Panc1 (cell line): ENCODE measurements around the gene HGFAC. TPM values are rescaled to one million over a fixed set of nuclear protein-coding genes. Genes with fewer than 3 reads are reported as not detected.

Experiments
- ATAC-seq: fragments of 200-7000 bp; cut with Tn5 transposase; 2 replicates; pipeline ENCODE4 v1.9.1; 2020; ENCODE audit warnings: mild to moderate bottlenecking, moderate library complexity
- BruUV-seq: library from RNA; stranded (reverse); fragments of 400-500 nt; replicated peaks from 2 replicates; lab custom pipeline; 2021; lab: Mats Ljungman, UMichigan
- CTCF ChIA-PET: fragments of 300-600 bp; sonication (Branson Sonifier 250); formaldehyde crosslinking; loops from one replicate; lab custom pipeline; 2022; ENCODE audit warnings: antibody characterized with exemption; lab: Charles Lee
- POLR2A ChIA-PET: fragments of 300-600 bp; sonication (Branson Sonifier 250); formaldehyde crosslinking; loops from one replicate; lab custom pipeline; 2022; ENCODE audit warnings: antibody characterized with exemption; lab: Charles Lee
- DNase-seq: peaks from one replicate; pipeline ENCODE4 v3.0.0-alpha.2; 2010; ENCODE audit warnings: low read depth, low spot score
- H3K27ac ChIP-seq: 2 replicates; pipeline ENCODE4 v1.5.1; 2011; ENCODE audit warnings: mild to moderate bottlenecking, low read length, inconsistent platforms
- H3K27me3 ChIP-seq: fragments of 200-500 bp; sonication (Bioruptor generic); 2 replicates; pipeline ENCODE4 v1.6.0; 2014; ENCODE audit warnings: low read length, inconsistent platforms; ENCODE audit not compliant: control insufficient read depth, insufficient read depth
- H3K36me3 ChIP-seq: fragments of 200-500 bp; sonication (Bioruptor generic); 2 replicates; pipeline ENCODE4 v1.5.1; 2014; ENCODE audit warnings: inconsistent platforms, mild to moderate bottlenecking, low read length, moderate library complexity; ENCODE audit not compliant: control insufficient read depth, insufficient read depth
- H3K4me1 ChIP-seq: 2 replicates; pipeline ENCODE4 v1.5.1; 2011; ENCODE audit warnings: inconsistent platforms, mild to moderate bottlenecking, low read length, moderate library complexity; ENCODE audit not compliant: control insufficient read depth, insufficient read depth
- H3K4me3 ChIP-seq, 2 experiments: 2 replicates each; pipeline ENCODE4 v1.5.1; 2011 to 2012; ENCODE audit warnings: low read depth in 2 of 2, low read length in 2 of 2, mild to moderate bottlenecking in 2 of 2, inconsistent platforms in 1 of 2, moderate library complexity in 1 of 2
- H3K9me3 ChIP-seq: fragments of 200-500 bp; sonication (Bioruptor generic); 2 replicates; pipeline ENCODE4 v1.5.1; 2014; ENCODE audit warnings: low read depth, mild to moderate bottlenecking, inconsistent platforms, low read length, moderate library complexity; ENCODE audit not compliant: control insufficient read depth, insufficient read depth
- POLR2AphosphoS5 ChIP-seq: IDR thresholded peaks from 2 replicates; pipeline ENCODE4 v1.6.1; 2012; ENCODE audit warnings: mild to moderate bottlenecking, low read depth, low read length, moderate library complexity
- REST ChIP-seq, 2 experiments: IDR thresholded peaks; 2 replicates each; pipeline ENCODE4 v1.6.1; 2011 to 2012; ENCODE audit warnings: low read depth in 2 of 2, control low read depth in 1 of 2, low read length in 1 of 2, mild to moderate bottlenecking in 1 of 2, moderate library complexity in 1 of 2; ENCODE audit not compliant: insufficient read depth in 1 of 2
- SIN3A ChIP-seq: IDR thresholded peaks from 2 replicates; pipeline ENCODE4 v1.6.1; 2012; ENCODE audit warnings: low read depth, mild to moderate bottlenecking, low read length, moderate library complexity, borderline replicate concordance; ENCODE audit not compliant: insufficient read depth
- TCF7L2 ChIP-seq: IDR thresholded peaks from 2 replicates; pipeline ENCODE4 v1.6.1; 2011; ENCODE audit warnings: mild to moderate bottlenecking, low read depth, low read length, inconsistent platforms
- in situ Hi-C: cut with HindIII; loops from 2 replicates; pipeline ENCODE4 v1.10.0; 2016; ENCODE audit warnings: low sequenced_read_pairs, low pct_unique_long_range_greater_than_20kb
- intact Hi-C: fragments of 100-400 bp; cut with micrococcal nuclease; formaldehyde crosslinking; loops from one replicate; pipeline ENCODE4 v1.10.0; 2022; ENCODE audit not compliant: unreplicated experiment
- total RNA-seq: library from RNA; stranded (reverse); gene quantifications from one replicate; pipeline ENCODE4 v1.2.1, GENCODE V29; 2021; ENCODE audit not compliant: unreplicated experiment
- TF ChIP-seq, protein P1 (sequence below): fragments of 450-650 bp; IDR thresholded peaks from 2 replicates; pipeline ENCODE4 v1.5.1; 2017; ENCODE audit warnings: mild to moderate bottlenecking

HGFAC gene
- total RNA-seq, 1 experiment from 2014 or later = 0.59 TPM

GRCh38 chr4:3407930-3408792 is 33.6 kb upstream of the HGFAC start:
- BruUV-seq = no TSS peak
- no peak for DNase-seq
- intact Hi-C loops = no loop called here

GRCh38 chr4:3408793-3409330 is 32.9 kb upstream of the HGFAC start:
- no peak for TF ChIP-seq TCF7L2
- TF ChIP-seq, protein P1, sequence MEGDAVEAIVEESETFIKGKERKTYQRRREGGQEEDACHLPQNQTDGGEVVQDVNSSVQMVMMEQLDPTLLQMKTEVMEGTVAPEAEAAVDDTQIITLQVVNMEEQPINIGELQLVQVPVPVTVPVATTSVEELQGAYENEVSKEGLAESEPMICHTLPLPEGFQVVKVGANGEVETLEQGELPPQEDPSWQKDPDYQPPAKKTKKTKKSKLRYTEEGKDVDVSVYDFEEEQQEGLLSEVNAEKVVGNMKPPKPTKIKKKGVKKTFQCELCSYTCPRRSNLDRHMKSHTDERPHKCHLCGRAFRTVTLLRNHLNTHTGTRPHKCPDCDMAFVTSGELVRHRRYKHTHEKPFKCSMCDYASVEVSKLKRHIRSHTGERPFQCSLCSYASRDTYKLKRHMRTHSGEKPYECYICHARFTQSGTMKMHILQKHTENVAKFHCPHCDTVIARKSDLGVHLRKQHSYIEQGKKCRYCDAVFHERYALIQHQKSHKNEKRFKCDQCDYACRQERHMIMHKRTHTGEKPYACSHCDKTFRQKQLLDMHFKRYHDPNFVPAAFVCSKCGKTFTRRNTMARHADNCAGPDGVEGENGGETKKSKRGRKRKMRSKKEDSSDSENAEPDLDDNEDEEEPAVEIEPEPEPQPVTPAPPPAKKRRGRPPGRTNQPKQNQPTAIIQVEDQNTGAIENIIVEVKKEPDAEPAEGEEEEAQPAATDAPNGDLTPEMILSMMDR = no peak
- no peak for TF ChIP-seq SIN3A
- no peak for TF ChIP-seq POLR2AphosphoS5
- TF ChIP-seq REST (IDR thresholded peaks at IDR 0.05; ENCODE audit: insufficient read depth in 1 of 2, low read depth in 2 of 2, low read length in 1 of 2) = no peak
- DNase-seq (no peak), ATAC-seq (no peak)
- no peaks in the 10 kb centered on the region for H3K9me3 ChIP-seq
- no peaks in the 10 kb centered on the region for H3K4me1 ChIP-seq
- POLR2A ChIA-PET = no interaction called here
- in situ Hi-C loops (no loop called here), intact Hi-C loops (no loop called here)
- BruUV-seq = no TSS peak
- CTCF ChIA-PET = no interaction called here
- no peaks in the 10 kb centered on the region for H3K36me3 ChIP-seq
- H3K27ac ChIP-seq = no peak overlapping the region
- H3K27me3 ChIP-seq = no peaks in the 10 kb centered on the region
- no peak overlapping the region for H3K4me3 ChIP-seq

More at GRCh38 chr4:3407930-3408792, 33.6 kb upstream of the HGFAC start:
- H3K9me3 ChIP-seq = no peaks in the 10 kb centered on the region
- no peaks in the 10 kb centered on the region for H3K27me3 ChIP-seq
- no peak overlapping the region for H3K27ac ChIP-seq
- TF ChIP-seq POLR2AphosphoS5 (no peak), REST (IDR thresholded peaks at IDR 0.05; ENCODE audit: insufficient read depth in 1 of 2, low read depth in 2 of 2, low read length in 1 of 2) (no peak), SIN3A (no peak), TCF7L2 (no peak)
- TF ChIP-seq, protein P1 = no peak
- ChIA-PET POLR2A (no interaction called here), CTCF (no interaction called here)
- ATAC-seq = no peak
- in situ Hi-C loops = no loop called here
- H3K4me1 ChIP-seq = no peaks in the 10 kb centered on the region
- no peak overlapping the region for H3K4me3 ChIP-seq
- no peaks in the 10 kb centered on the region for H3K36me3 ChIP-seq
